ENCODE measurements around the gene ENO4.

GRCh38 chr10:116833986-116834985 is 15.0 kb upstream of the ENO4 start:
- TF ChIP-seq CTCF (IDR thresholded peaks at IDR 0.05) (no peak), POLR2AphosphoS5 (IDR thresholded peaks at IDR 0.05) (no peak), POLR2A (IDR thresholded peaks at IDR 0.05; ENCODE audit: low read depth) (no peak), EP300 (IDR thresholded peaks at IDR 0.05) (no peak)
